CD4-positive, alpha-beta memory T cell (primary cell): Measurements from ENCODE around the gene HCLS1. TPM values are rescaled to one million over a fixed set of nuclear protein-coding genes. Genes with fewer than 3 reads are reported as not detected.

Source experiments
- CTCF ChIA-PET: fragments of 350-600 bp; sonication (Branson Sonifier 250); formaldehyde crosslinking; loops from one replicate; lab custom pipeline; 2021; ENCODE audit warnings: inconsistent platforms; ENCODE audit not compliant: partially characterized antibody; lab: Charles Lee
- POLR2A ChIA-PET: fragments of 350-600 bp; sonication (Branson Sonifier 250); formaldehyde crosslinking; loops from one replicate; lab custom pipeline; 2021; ENCODE audit not compliant: partially characterized antibody; lab: Charles Lee
- DNase-seq, 5 donors: peaks; one replicate each; pipeline versions ENCODE4 v3.0.0 to v3.0.0-alpha.2; 2020 to 2022; ENCODE audit warnings: mixed read lengths in 1 of 5
- H3K27ac ChIP-seq: one replicate; pipeline ENCODE4 v1.7.0; 2013; ENCODE audit warnings: low read depth, low read length
- H3K27me3 ChIP-seq: 2 replicates; pipeline ENCODE4 v1.7.0; 2013; ENCODE audit warnings: mild to moderate bottlenecking, low read length, moderate library complexity; ENCODE audit not compliant: insufficient read depth
- H3K36me3 ChIP-seq: 2 replicates; pipeline ENCODE4 v1.7.0; 2013; ENCODE audit warnings: mild to moderate bottlenecking, low read length, moderate library complexity; ENCODE audit not compliant: insufficient read depth
- H3K4me1 ChIP-seq: 2 replicates; pipeline ENCODE4 v1.7.0; 2013; ENCODE audit warnings: mild to moderate bottlenecking, low read length, moderate library complexity; ENCODE audit not compliant: insufficient read depth
- H3K4me3 ChIP-seq, 2 donors: one replicate each; pipeline ENCODE4 v1.7.0; 2013; ENCODE audit warnings: low read length in 2 of 2, mild to moderate bottlenecking in 1 of 2
- H3K9me3 ChIP-seq, 2 donors: one replicate each; pipeline ENCODE4 v1.7.0; 2013; ENCODE audit warnings: low read length in 2 of 2, control low read depth in 1 of 2; ENCODE audit not compliant: control insufficient read depth in 1 of 2
- H3K27ac Mint-ChIP-seq, 7 donors: one replicate each; pipeline ENCODE4 v1.8.0; 2020 to 2021; ENCODE audit warnings: mixed read lengths in 7 of 7, mild to moderate bottlenecking in 6 of 7, inconsistent platforms in 3 of 7, moderate library complexity in 3 of 7
- H3K27me3 Mint-ChIP-seq, 2 donors: one replicate each; pipeline ENCODE4 v1.8.0; 2020 to 2021; ENCODE audit warnings: mixed read lengths in 2 of 2
- H3K36me3 Mint-ChIP-seq, 2 donors: one replicate each; pipeline ENCODE4 v1.8.0; 2020 to 2021; ENCODE audit warnings: mixed read lengths in 2 of 2, inconsistent platforms in 1 of 2, mild to moderate bottlenecking in 1 of 2
- H3K4me1 Mint-ChIP-seq, 4 donors: one replicate each; pipeline ENCODE4 v1.8.0; 2020 to 2021; ENCODE audit warnings: mixed read lengths in 4 of 4, mild to moderate bottlenecking in 1 of 4
- H3K4me3 Mint-ChIP-seq, 8 donors: one replicate each; pipeline ENCODE4 v1.8.0; 2020 to 2021; ENCODE audit warnings: mixed read lengths in 8 of 8, mild to moderate bottlenecking in 7 of 8, moderate library complexity in 6 of 8, inconsistent platforms in 3 of 8
- H3K9me3 Mint-ChIP-seq, 8 donors: one replicate each; pipeline ENCODE4 v1.8.0; 2020 to 2021; ENCODE audit warnings: mixed read lengths in 8 of 8, mild to moderate bottlenecking in 5 of 8, inconsistent platforms in 3 of 8, moderate library complexity in 1 of 8
- intact Hi-C: fragments of 100-400 bp; cut with micrococcal nuclease; formaldehyde crosslinking; loops from one replicate; pipeline ENCODE4 v1.15.1; 2023
- polyA plus RNA-seq, 2 donors: library from polyadenylated mRNA; unstranded; fragments of 300-500 nt; fragmentation: Illumina TruSeq; gene quantifications; one replicate each; pipeline ENCODE4 v1.2.3, GENCODE V29; 2021
- total RNA-seq, 2 experiments: library from RNA; stranded (reverse); gene quantifications; one replicate each; pipeline ENCODE4 v1.2.3, GENCODE V29; 2021

The HCLS1 gene
- total and polyA plus RNA-seq, 4 experiments from 2014 or later, result 336 to 503 (median 389) TPM

- peaks cover 10% of the 10 kb centered on the region for H3K36me3 ChIP-seq
- no peaks in the 10 kb centered on the region for H3K4me1 ChIP-seq
- no peaks in the 10 kb centered on the region for H3K9me3 ChIP-seq
- ChIA-PET POLR2A (no interaction called here), CTCF (no interaction called here)
- peaks cover 0 to 1% of the 10 kb centered on the region in 2 donors for H3K27me3 Mint-ChIP-seq
- H3K36me3 Mint-ChIP-seq, result peaks cover 28 to 31% of the 10 kb centered on the region in 2 donors
- H3K27ac ChIP-seq, result no peak overlapping the region
- DNase-seq, result no peak
- intact Hi-C loops, result no loop called here
- peak overlapping the region in 2 of 7 donors; percentile 26 to 57 for H3K27ac Mint-ChIP-seq
- H3K4me3 Mint-ChIP-seq, result no peak overlapping the region
- H3K9me3 Mint-ChIP-seq, result no peaks in the 10 kb centered on the region
- H3K4me3 ChIP-seq, result no peak overlapping the region
- no peaks in the 10 kb centered on the region for H3K27me3 ChIP-seq
- peaks cover 0 to 3% (median 0%) of the 10 kb centered on the region in 4 donors for H3K4me1 Mint-ChIP-seq
Measured at GRCh38 chr3:121626495-121626894, 34.2 kb downstream of the HCLS1 start.

GRCh38 chr3:121624147-121624899 lies 36.4 kb downstream of the HCLS1 start:
- POLR2A ChIA-PET, result no interaction called here
- CTCF ChIA-PET, result interaction anchor here (0.7 kb wide), 1 partner anchor 78 kb away, joined by 3 read pairs; no protein-coding TSS in a partner anchor
- H3K27ac Mint-ChIP-seq, result peak overlapping the region in 1 of 7 donors; percentile 35

GRCh38 chr3:121621491-121621890 lies 39.2 kb downstream of the HCLS1 start:
- Mint-ChIP-seq H3K36me3 (no peaks in the 10 kb centered on the region), H3K4me3 (no peak overlapping the region), H3K4me1 (no peaks in the 10 kb centered on the region), H3K27me3 (peaks cover 0 to 4% of the 10 kb centered on the region in 2 donors), H3K27ac (no peak overlapping the region), H3K9me3 (no peaks in the 10 kb centered on the region)
- POLR2A ChIA-PET, result no interaction called here
- Histone ChIP-seq H3K4me1 (no peaks in the 10 kb centered on the region), H3K36me3 (no peaks in the 10 kb centered on the region), H3K4me3 (no peak overlapping the region), H3K9me3 (no peaks in the 10 kb centered on the region), H3K27me3 (no peaks in the 10 kb centered on the region), H3K27ac (no peak overlapping the region)
- no peak for DNase-seq
- CTCF ChIA-PET, result no interaction called here
- intact Hi-C loops, result no loop called here

More at GRCh38 chr3:121624147-121624899, 36.4 kb downstream of the HCLS1 start:
- peaks cover 10 to 11% of the 10 kb centered on the region in 2 donors for H3K36me3 Mint-ChIP-seq
- Histone ChIP-seq H3K27me3 (no peaks in the 10 kb centered on the region), H3K36me3 (no peaks in the 10 kb centered on the region), H3K4me1 (no peaks in the 10 kb centered on the region), H3K27ac (no peak overlapping the region), H3K4me3 (no peak overlapping the region), H3K9me3 (no peaks in the 10 kb centered on the region)
- H3K4me1 Mint-ChIP-seq, result no peaks in the 10 kb centered on the region
- DNase-seq, result no peak
- H3K4me3 Mint-ChIP-seq, result no peak overlapping the region
- intact Hi-C loops, result no loop called here
- peaks cover 0 to 4% of the 10 kb centered on the region in 2 donors for H3K27me3 Mint-ChIP-seq
- no peaks in the 10 kb centered on the region for H3K9me3 Mint-ChIP-seq

- ChIA-PET POLR2A (no interaction called here), CTCF (no interaction called here)
- no peaks in the 10 kb centered on the region for H3K36me3 Mint-ChIP-seq
- no peaks in the 10 kb centered on the region for H3K9me3 Mint-ChIP-seq
- Histone ChIP-seq H3K4me3 (no peak overlapping the region), H3K9me3 (no peaks in the 10 kb centered on the region), H3K27ac (no peak overlapping the region), H3K36me3 (no peaks in the 10 kb centered on the region), H3K4me1 (no peaks in the 10 kb centered on the region), H3K27me3 (no peaks in the 10 kb centered on the region)
- no peak overlapping the region for H3K4me3 Mint-ChIP-seq
- DNase-seq, result no peak
- no peaks in the 10 kb centered on the region for H3K4me1 Mint-ChIP-seq
- intact Hi-C loops, result no loop called here
- peaks cover 0 to 4% of the 10 kb centered on the region in 2 donors for H3K27me3 Mint-ChIP-seq
- no peak overlapping the region for H3K27ac Mint-ChIP-seq
Measured at GRCh38 chr3:121619691-121620090, 41.0 kb downstream of the HCLS1 start.

GRCh38 chr3:121606106-121606505 lies 54.6 kb downstream of the HCLS1 start:
- Mint-ChIP-seq H3K27ac (no peak overlapping the region), H3K4me3 (no peak overlapping the region), H3K36me3 (no peaks in the 10 kb centered on the region), H3K27me3 (no peaks in the 10 kb centered on the region), H3K4me1 (no peaks in the 10 kb centered on the region), H3K9me3 (no peaks in the 10 kb centered on the region)
- Histone ChIP-seq H3K9me3 (no peaks in the 10 kb centered on the region), H3K36me3 (no peaks in the 10 kb centered on the region), H3K4me3 (no peak overlapping the region), H3K27ac (no peak overlapping the region), H3K4me1 (no peaks in the 10 kb centered on the region), H3K27me3 (no peaks in the 10 kb centered on the region)
- intact Hi-C loops, result no loop called here
- DNase-seq, result no peak
- POLR2A ChIA-PET, result no interaction called here
- CTCF ChIA-PET, result no interaction called here

- no peak overlapping the region for H3K27ac ChIP-seq
- POLR2A ChIA-PET, result no interaction called here
- Mint-ChIP-seq H3K4me1 (no peaks in the 10 kb centered on the region), H3K9me3 (no peaks in the 10 kb centered on the region), H3K27me3 (no peaks in the 10 kb centered on the region), H3K4me3 (peak overlapping the region in 1 of 8 donors; percentile 32), H3K36me3 (no peaks in the 10 kb centered on the region), H3K27ac (no peak overlapping the region)
- intact Hi-C loops, result no loop called here
- no peak overlapping the region for H3K4me3 ChIP-seq
- no peaks in the 10 kb centered on the region for H3K4me1 ChIP-seq
- H3K9me3 ChIP-seq, result no peaks in the 10 kb centered on the region
- H3K36me3 ChIP-seq, result no peaks in the 10 kb centered on the region
- H3K27me3 ChIP-seq, result no peaks in the 10 kb centered on the region
- DNase-seq, result no peak
- CTCF ChIA-PET, result interaction anchor here (0.5 kb wide), 1 partner anchor 16 kb away, joined by 3 read pairs; no protein-coding TSS in a partner anchor
Measured at GRCh38 chr3:121604759-121605158, 55.9 kb downstream of the HCLS1 start.

GRCh38 chr3:121601212-121601812 lies 59.4 kb downstream of the HCLS1 start:
- H3K4me1 Mint-ChIP-seq, result no peaks in the 10 kb centered on the region
- H3K4me3 ChIP-seq, result no peak overlapping the region
- no peak overlapping the region for H3K4me3 Mint-ChIP-seq
- no peak overlapping the region for H3K27ac ChIP-seq
- intact Hi-C loops, result no loop called here
- ChIA-PET CTCF (no interaction called here), POLR2A (no interaction called here)
- H3K36me3 Mint-ChIP-seq, result no peaks in the 10 kb centered on the region
- H3K27me3 Mint-ChIP-seq, result no peaks in the 10 kb centered on the region
- H3K36me3 ChIP-seq, result no peaks in the 10 kb centered on the region
- H3K9me3 Mint-ChIP-seq, result no peaks in the 10 kb centered on the region
- H3K9me3 ChIP-seq, result no peaks in the 10 kb centered on the region
- DNase-seq, result no peak
- no peak overlapping the region for H3K27ac Mint-ChIP-seq
- no peaks in the 10 kb centered on the region for H3K27me3 ChIP-seq
- no peaks in the 10 kb centered on the region for H3K4me1 ChIP-seq
